ENCODE results near the gene RHCG. TPM values are rescaled to one million over a fixed set of nuclear protein-coding genes. Genes with fewer than 3 reads are reported as not detected.

Gene RHCG
- total and polyA plus RNA-seq, 2 of the 4 experiments (the other 2 are of a cell fraction) = not detected

- WGBS, 2 experiments (ENCODE audit: extremely low coverage in 2 of 2, insufficient read length in 1 of 2) = no CpG with 5 or more reads among the region's 7 CpGs
- Histone ChIP-seq H4K91ac (ENCODE audit: insufficient read depth, low read depth, low read length) (no peak overlapping the region), H4K20me1 (ENCODE audit: insufficient read depth, low read length) (no peaks in the 10 kb centered on the region), H3K56ac (ENCODE audit: extremely low read depth, insufficient read depth, low read length) (no peak overlapping the region), H3K4me2 (ENCODE audit: low read depth, low read length) (no peak overlapping the region), H3K4me1 (ENCODE audit: control insufficient read depth, insufficient read depth, low read length) (no peaks in the 10 kb centered on the region), H4K5ac (ENCODE audit: low read depth, low read length) (no peak overlapping the region), H2AK5ac (ENCODE audit: low read depth, low read length) (no peak overlapping the region), H2BK5ac (ENCODE audit: low read depth, low read length, poor library complexity, severe bottlenecking) (no peak overlapping the region), H3K9ac (ENCODE audit: low read depth, low read length) (no peak overlapping the region), H4K8ac (ENCODE audit: low read depth in 2 of 2, low read length in 2 of 2) (no peak overlapping the region), H3K23ac (ENCODE audit: low read depth, low read length) (no peak overlapping the region), H3K4me3 (ENCODE audit: insufficient read depth, low read depth, low read length) (no peak overlapping the region), H3K27me3 (ENCODE audit: control insufficient read depth, insufficient read depth, low read length) (peaks cover 26% of the 10 kb centered on the region), H2AFZ (replicated peaks; ENCODE audit: low read length, poor library complexity) (peak overlapping the region; percentile 53), H3K27ac (ENCODE audit: insufficient read depth, low read length) (no peak overlapping the region), H2BK15ac (ENCODE audit: low read depth, low read length) (no peak overlapping the region), H3K36me3 (ENCODE audit: control insufficient read depth, insufficient read depth, low read length) (no peaks in the 10 kb centered on the region), H2BK120ac (ENCODE audit: low read depth, low read length) (no peak overlapping the region), H3K9me1 (ENCODE audit: insufficient read depth, low read length) (no peaks in the 10 kb centered on the region), H2BK20ac (ENCODE audit: low read depth, low read length) (no peak overlapping the region), H3K9me3 (ENCODE audit: control insufficient read depth, insufficient read depth, low read length) (no peaks in the 10 kb centered on the region), H3K4ac (ENCODE audit: low read depth, low read length) (no peak overlapping the region), H3K14ac (replicated peaks; ENCODE audit: low read depth, low read length) (no peak overlapping the region), H2AK9ac (replicated peaks; ENCODE audit: low read depth, low read length, poor library complexity) (no peak overlapping the region), H3K18ac (ENCODE audit: low read depth, low read length) (no peak overlapping the region), H3K79me1 (ENCODE audit: low read depth in 1 of 2, low read length in 2 of 2) (no peaks in the 10 kb centered on the region)
- dilution Hi-C loops (cut with HindIII; ENCODE audit: low sequenced_read_pairs, unreplicated experiment) (no loop called here), in situ Hi-C loops (cut with MboI; ENCODE audit: low sequenced_read_pairs) (no loop called here), intact Hi-C loops (cut with micrococcal nuclease) (no loop called here)
- ChIA-PET CTCF (no interaction called here), POLR2A (ENCODE audit: unreplicated experiment) (no interaction called here)
- BruUV-seq (replicated peaks) = no TSS peak
- ATAC-seq (ENCODE audit: low read depth) (no peak), DNase-seq (no peak)
- TF ChIP-seq MAZ (IDR thresholded peaks at IDR 0.05; ENCODE audit: borderline replicate concordance, low read depth, low read length) (no peak), RFX5 (IDR thresholded peaks at IDR 0.05; ENCODE audit: low read depth, low read length) (no peak), RAD21 (IDR thresholded peaks at IDR 0.05; ENCODE audit: low read length) (no peak), CHD1 (IDR thresholded peaks at IDR 0.05; ENCODE audit: low read depth, low read length) (no peak), NFE2L2 (IDR thresholded peaks at IDR 0.05; ENCODE audit: low read depth, low read length) (no peak), POLR2A (IDR thresholded peaks at IDR 0.05; ENCODE audit: low read depth, low read length) (no peak), RCOR1 (IDR thresholded peaks at IDR 0.05; ENCODE audit: insufficient replicate concordance, low read length) (no peak)
These were observed 17.2 kb downstream of the RHCG start for GRCh38 chr15:89479173-89479572.
